Diencephalon (tissue), 1 donor: Measurements from ENCODE around the gene AFF1. TPM values are rescaled to one million over a fixed set of nuclear protein-coding genes. Genes with fewer than 3 reads are reported as not detected.

Experiments
- total RNA-seq: library from RNA; depleted of rRNA; stranded (reverse); fragments of >200 nt; gene quantifications from one replicate; pipeline ENCODE4 v1.2.3, GENCODE V29; 2014

The AFF1 gene, protein sequence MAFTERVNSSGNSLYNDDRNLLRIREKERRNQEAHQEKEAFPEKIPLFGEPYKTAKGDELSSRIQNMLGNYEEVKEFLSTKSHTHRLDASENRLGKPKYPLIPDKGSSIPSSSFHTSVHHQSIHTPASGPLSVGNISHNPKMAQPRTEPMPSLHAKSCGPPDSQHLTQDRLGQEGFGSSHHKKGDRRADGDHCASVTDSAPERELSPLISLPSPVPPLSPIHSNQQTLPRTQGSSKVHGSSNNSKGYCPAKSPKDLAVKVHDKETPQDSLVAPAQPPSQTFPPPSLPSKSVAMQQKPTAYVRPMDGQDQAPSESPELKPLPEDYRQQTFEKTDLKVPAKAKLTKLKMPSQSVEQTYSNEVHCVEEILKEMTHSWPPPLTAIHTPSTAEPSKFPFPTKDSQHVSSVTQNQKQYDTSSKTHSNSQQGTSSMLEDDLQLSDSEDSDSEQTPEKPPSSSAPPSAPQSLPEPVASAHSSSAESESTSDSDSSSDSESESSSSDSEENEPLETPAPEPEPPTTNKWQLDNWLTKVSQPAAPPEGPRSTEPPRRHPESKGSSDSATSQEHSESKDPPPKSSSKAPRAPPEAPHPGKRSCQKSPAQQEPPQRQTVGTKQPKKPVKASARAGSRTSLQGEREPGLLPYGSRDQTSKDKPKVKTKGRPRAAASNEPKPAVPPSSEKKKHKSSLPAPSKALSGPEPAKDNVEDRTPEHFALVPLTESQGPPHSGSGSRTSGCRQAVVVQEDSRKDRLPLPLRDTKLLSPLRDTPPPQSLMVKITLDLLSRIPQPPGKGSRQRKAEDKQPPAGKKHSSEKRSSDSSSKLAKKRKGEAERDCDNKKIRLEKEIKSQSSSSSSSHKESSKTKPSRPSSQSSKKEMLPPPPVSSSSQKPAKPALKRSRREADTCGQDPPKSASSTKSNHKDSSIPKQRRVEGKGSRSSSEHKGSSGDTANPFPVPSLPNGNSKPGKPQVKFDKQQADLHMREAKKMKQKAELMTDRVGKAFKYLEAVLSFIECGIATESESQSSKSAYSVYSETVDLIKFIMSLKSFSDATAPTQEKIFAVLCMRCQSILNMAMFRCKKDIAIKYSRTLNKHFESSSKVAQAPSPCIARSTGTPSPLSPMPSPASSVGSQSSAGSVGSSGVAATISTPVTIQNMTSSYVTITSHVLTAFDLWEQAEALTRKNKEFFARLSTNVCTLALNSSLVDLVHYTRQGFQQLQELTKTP
- total RNA-seq, result 4.8 TPM

DNA sequence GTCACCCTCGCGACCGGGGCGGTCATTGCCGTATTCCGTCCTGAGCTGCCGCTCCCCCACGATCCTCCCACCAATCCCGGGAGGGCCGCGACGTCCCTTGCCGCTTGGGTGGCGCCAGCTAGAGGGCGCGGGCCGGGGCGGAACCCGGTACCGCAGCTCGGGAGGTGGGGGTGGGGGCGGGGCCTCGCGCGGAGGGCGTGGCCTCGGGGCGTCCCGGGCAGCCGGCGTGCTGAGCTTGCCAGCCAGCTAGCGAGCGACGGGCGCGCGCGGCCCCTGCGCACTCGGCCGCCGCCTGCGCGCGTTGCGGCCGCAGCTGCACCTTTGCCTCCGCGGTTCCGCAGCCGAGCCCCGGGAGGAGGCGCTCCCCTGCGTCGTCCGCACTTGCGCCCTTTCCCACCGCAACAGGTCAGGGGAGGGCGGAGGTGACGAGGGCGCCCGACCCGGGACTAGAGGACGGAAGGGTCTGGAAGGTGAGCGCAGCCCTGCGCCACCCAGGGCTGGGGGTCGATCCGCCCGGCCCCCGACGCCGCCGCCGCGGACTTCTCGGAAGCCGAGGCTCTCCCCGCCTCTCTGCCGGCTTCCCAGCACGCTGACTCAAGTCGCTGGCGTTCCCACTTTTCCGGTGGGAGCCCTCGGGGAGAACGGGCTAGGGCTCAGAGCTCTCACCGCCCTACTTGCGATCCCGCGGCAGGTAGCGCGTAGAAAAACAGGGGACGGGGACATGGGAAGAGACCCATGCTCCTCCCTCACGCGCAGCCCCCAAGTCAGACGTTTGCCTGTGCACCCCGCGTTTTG is at the start of gene AFF1:
Gene AFF1, plus strand, starts transcription at position 241 of the 795 bp plus-strand sequence. CDS start 13,523 bp downstream, outside the sequence.

DNA sequence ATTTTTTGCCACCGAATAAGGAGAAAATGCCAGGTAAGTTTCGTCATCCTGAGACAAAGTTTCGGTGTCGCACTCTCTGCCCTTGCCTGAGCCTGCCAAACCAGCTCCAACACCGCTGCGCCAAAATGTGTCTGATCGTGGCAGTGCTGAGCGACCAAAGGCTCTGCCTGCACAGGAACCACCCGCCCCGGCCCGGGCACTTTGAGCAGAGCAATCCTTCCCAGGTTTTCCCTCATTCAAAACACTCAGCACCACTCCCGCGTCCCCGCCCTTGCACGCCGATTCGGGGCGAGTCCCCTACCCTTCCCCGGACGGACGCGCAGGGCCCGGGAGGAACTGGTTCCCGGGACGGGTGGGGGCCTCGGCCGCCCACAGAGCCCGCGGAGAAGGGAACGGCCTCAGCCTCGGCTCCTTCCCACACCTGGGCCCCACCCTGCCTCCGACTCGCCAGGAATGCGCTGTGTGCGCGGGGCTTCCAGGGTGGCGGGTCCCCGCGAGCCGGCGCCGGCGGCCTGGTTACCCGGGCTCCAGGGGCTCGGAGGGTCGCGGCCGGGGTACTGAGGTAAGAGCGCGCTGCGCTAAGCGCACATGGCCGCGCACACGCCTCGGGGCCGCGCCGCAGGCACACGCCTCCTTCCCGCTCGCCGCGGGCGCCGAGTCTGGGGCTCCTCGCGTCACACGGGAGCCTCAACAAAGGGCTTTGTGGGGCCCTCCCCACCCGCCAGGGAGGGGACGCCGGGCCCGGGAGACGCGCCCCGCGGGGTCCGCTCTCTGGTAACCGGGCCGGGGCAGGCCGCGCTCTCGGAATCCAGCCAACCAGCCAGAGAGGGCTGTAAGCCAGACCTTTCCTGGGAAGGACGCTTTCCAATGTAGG is 42.8 kb upstream of the AFF1 start, which contains the start of gene C4orf36:
Gene C4orf36, minus strand, starts transcription at position 661 of the 874 bp plus-strand sequence. CDS start 902 bp downstream, outside the sequence.

Other genes starting within 250 kb of the AFF1 start
- 0.23 TPM for gene SLC10A6, start 85.6 kb upstream of the AFF1 start, total RNA-seq
- 3.2 TPM for gene C4orf36, start 42.6 kb upstream of the AFF1 start, total RNA-seq